ENCODE data around the gene SKAP2.

The SKAP2 gene

GRCh38 chr7:26629696-26630095 lies 234.7 kb downstream of the SKAP2 start:
- DNase-seq, result no peak

GRCh38 chr7:26627891-26628341 lies 236.5 kb downstream of the SKAP2 start:
- no peak for DNase-seq

- no peak for DNase-seq
Observed at GRCh38 chr7:26627221-26627620, 237.2 kb downstream of the SKAP2 start.

- DNase-seq, result no peak
Observed at GRCh38 chr7:26626687-26627086, 237.7 kb downstream of the SKAP2 start.

GRCh38 chr7:26626156-26626555 lies 238.2 kb downstream of the SKAP2 start:
- DNase-seq, result no peak

- no peak for DNase-seq
Observed at GRCh38 chr7:26625286-26625685, 239.1 kb downstream of the SKAP2 start.

- no peak for DNase-seq
Observed at GRCh38 chr7:26624839-26625238, 239.6 kb downstream of the SKAP2 start.

- DNase-seq, result no peak
Observed at GRCh38 chr7:26624431-26624830, 240.0 kb downstream of the SKAP2 start.

- no peak for DNase-seq
Observed at GRCh38 chr7:26620352-26620751, 244.0 kb downstream of the SKAP2 start.

GRCh38 chr7:26619348-26619984 lies 244.9 kb downstream of the SKAP2 start:
- no peak for DNase-seq

- DNase-seq, result no peak
Observed at GRCh38 chr7:26618898-26619297, 245.5 kb downstream of the SKAP2 start.

GRCh38 chr7:26618449-26618848 lies 245.9 kb downstream of the SKAP2 start:
- DNase-seq, result no peak

Data from NCI-H524 treated with DMSO at 0.1 percent for 48 hours (cell line).